K562 (cell line): ENCODE results near the gene CDC42EP2.

Experiments
- CHD2 ChIP-seq: IDR thresholded peaks from 2 replicates; pipeline ENCODE4 v1.6.1; 2011; ENCODE audit warnings: low read depth, low read length
- ETV6 ChIP-seq, 3 experiments: fragments of 150-350 bp in 1 of 3; sonication (generic) in 1 of 3; formaldehyde crosslinking in 1 of 3; IDR thresholded peaks; 2 replicates each; pipeline versions ENCODE4 v1.6.1 to v1.8.0; 2014 to 2022; ENCODE audit warnings: borderline replicate concordance in 2 of 3, low read depth in 2 of 3, antibody characterized with exemption in 1 of 3, low read length in 1 of 3, mild to moderate bottlenecking in 1 of 3, missing genetic modification reagents in 1 of 3
- FOXM1 ChIP-seq, 2 experiments: fragments of 450-650 bp in 1 of 2; sonication (generic) in 1 of 2; formaldehyde crosslinking in 1 of 2; IDR thresholded peaks; 2 replicates each; pipeline versions ENCODE4 v1.6.1 to v1.9.0; 2017 to 2022; ENCODE audit warnings: low read depth in 2 of 2, mild to moderate bottlenecking in 2 of 2, missing genetic modification reagents in 1 of 2, moderate library complexity in 1 of 2
- IRF2 ChIP-seq: sonication (generic); formaldehyde crosslinking; IDR thresholded peaks from 2 replicates; pipeline ENCODE4 v1.8.1; 2022; ENCODE audit warnings: mild to moderate bottlenecking, missing genetic modification reagents
- POLR2A ChIP-seq: fragments of 450-650 bp; conservative IDR thresholded peaks from 2 replicates; pipeline ENCODE4 v1.6.1; 2016
- POLR3A ChIP-seq: IDR thresholded peaks from 2 replicates; pipeline ENCODE4 v1.6.1; 2011; ENCODE audit warnings: borderline replicate concordance, mild to moderate bottlenecking, moderate library complexity; ENCODE audit not compliant: insufficient read length, insufficient read depth; ENCODE audit errors: extremely low read depth
- PRPF4 ChIP-seq: fragments of 200-400 bp; formaldehyde crosslinking; IDR thresholded peaks from one replicate; pipeline ENCODE4 v1.6.1; 2017; ENCODE audit warnings: low read length, low read depth, mild to moderate bottlenecking; ENCODE audit not compliant: insufficient read depth, poor library complexity, severe bottlenecking
- SMAD3 ChIP-seq: fragments of 450-650 bp; formaldehyde crosslinking; conservative IDR thresholded peaks from 2 replicates; pipeline ENCODE4 v1.4.0; 2020; ENCODE audit warnings: mild to moderate bottlenecking
- ZNF143 ChIP-seq: sonication (generic); formaldehyde crosslinking; IDR thresholded peaks from 2 replicates; pipeline ENCODE4 v1.9.0; 2022; ENCODE audit warnings: mild to moderate bottlenecking, missing genetic modification reagents
- ZNF274 ChIP-seq: IDR thresholded peaks from 2 replicates; pipeline ENCODE4 v1.6.1; 2011; ENCODE audit warnings: low read depth, mild to moderate bottlenecking, low read length, moderate library complexity, borderline replicate concordance
- TF ChIP-seq, protein P1 (sequence below): fragments of 450-650 bp; formaldehyde crosslinking; IDR thresholded peaks from 2 replicates; pipeline ENCODE4 v1.4.0; 2022; ENCODE audit warnings: missing genetic modification characterization
- TF ChIP-seq, protein P2 (sequence below), 3 experiments: IDR thresholded peaks in 2 of 3; conservative IDR thresholded peaks in 1 of 3; 2 replicates each; pipeline ENCODE4 v1.5.1; 2011 to 2012; ENCODE audit warnings: low read length in 3 of 3, mild to moderate bottlenecking in 3 of 3, control low read depth in 2 of 3, improper control_type of control experiment in 1 of 3, inconsistent platforms in 1 of 3, low read depth in 1 of 3, mixed read lengths in 1 of 3, moderate library complexity in 1 of 3; ENCODE audit not compliant: insufficient read depth in 2 of 3

GRCh38 chr11:65297026-65297672 is 17.5 kb upstream of the CDC42EP2 start:
- no peak for TF ChIP-seq FOXM1 (IDR thresholded peaks at IDR 0.05; ENCODE audit: low read depth)
- TF ChIP-seq FOXM1 (CRISPR knock-in tag; IDR thresholded peaks at IDR 0.05; ENCODE audit: low read depth), result no peak
- TF ChIP-seq POLR3A, result no peak
- no peak for TF ChIP-seq POLR2A
- no peak for TF ChIP-seq ZNF143 (CRISPR knock-in tag)
- TF ChIP-seq PRPF4, result no peak
- no peak for TF ChIP-seq SMAD3 (CRISPR knock-in tag)
- no peak for TF ChIP-seq CHD2
- TF ChIP-seq, protein P1, sequence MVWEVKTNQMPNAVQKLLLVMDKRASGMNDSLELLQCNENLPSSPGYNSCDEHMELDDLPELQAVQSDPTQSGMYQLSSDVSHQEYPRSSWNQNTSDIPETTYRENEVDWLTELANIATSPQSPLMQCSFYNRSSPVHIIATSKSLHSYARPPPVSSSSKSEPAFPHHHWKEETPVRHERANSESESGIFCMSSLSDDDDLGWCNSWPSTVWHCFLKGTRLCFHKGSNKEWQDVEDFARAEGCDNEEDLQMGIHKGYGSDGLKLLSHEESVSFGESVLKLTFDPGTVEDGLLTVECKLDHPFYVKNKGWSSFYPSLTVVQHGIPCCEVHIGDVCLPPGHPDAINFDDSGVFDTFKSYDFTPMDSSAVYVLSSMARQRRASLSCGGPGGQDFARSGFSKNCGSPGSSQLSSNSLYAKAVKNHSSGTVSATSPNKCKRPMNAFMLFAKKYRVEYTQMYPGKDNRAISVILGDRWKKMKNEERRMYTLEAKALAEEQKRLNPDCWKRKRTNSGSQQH (CRISPR knock-in tag), result no peak
- TF ChIP-seq, protein P2, sequence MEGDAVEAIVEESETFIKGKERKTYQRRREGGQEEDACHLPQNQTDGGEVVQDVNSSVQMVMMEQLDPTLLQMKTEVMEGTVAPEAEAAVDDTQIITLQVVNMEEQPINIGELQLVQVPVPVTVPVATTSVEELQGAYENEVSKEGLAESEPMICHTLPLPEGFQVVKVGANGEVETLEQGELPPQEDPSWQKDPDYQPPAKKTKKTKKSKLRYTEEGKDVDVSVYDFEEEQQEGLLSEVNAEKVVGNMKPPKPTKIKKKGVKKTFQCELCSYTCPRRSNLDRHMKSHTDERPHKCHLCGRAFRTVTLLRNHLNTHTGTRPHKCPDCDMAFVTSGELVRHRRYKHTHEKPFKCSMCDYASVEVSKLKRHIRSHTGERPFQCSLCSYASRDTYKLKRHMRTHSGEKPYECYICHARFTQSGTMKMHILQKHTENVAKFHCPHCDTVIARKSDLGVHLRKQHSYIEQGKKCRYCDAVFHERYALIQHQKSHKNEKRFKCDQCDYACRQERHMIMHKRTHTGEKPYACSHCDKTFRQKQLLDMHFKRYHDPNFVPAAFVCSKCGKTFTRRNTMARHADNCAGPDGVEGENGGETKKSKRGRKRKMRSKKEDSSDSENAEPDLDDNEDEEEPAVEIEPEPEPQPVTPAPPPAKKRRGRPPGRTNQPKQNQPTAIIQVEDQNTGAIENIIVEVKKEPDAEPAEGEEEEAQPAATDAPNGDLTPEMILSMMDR (IDR thresholded peaks at IDR 0.05 in 2 of 3, conservative IDR thresholded peaks at IDR 0.05 in 1 of 3; ENCODE audit: insufficient read depth in 2 of 3, low read depth in 1 of 3, low read length in 3 of 3), result no peak
- TF ChIP-seq ZNF274, result no peak
- TF ChIP-seq ETV6 (IDR thresholded peaks at IDR 0.05; ENCODE audit: borderline replicate concordance in 1 of 2, low read depth in 2 of 2, low read length in 1 of 2), result no peak
- no peak for TF ChIP-seq ETV6 (CRISPR knock-in tag; IDR thresholded peaks at IDR 0.05; ENCODE audit: borderline replicate concordance)
- TF ChIP-seq IRF2 (CRISPR knock-in tag), result no peak
